HepG2 (cell line): ENCODE results near the gene CENPB. TPM values are rescaled to one million over a fixed set of nuclear protein-coding genes. Genes with fewer than 3 reads are reported as not detected.

ENCODE experiments used
- EEA1 ChIP-seq: sonication (generic); formaldehyde crosslinking; IDR thresholded peaks from 2 replicates; pipeline ENCODE4 v1.5.1; 2020; ENCODE audit warnings: mild to moderate bottlenecking, missing genetic modification reagents, borderline replicate concordance
- FOXK1 ChIP-seq: sonication (generic); formaldehyde crosslinking; IDR thresholded peaks from 2 replicates; pipeline ENCODE4 v1.4.0; 2020; ENCODE audit warnings: low read depth, missing genetic modification reagents, borderline replicate concordance
- HOXA5 ChIP-seq: sonication (generic); formaldehyde crosslinking; IDR thresholded peaks from 2 replicates; pipeline ENCODE4 v1.4.0; 2020; ENCODE audit warnings: missing genetic modification reagents
- MIXL1 ChIP-seq: IDR thresholded peaks from 2 replicates; pipeline ENCODE4 v1.6.1; 2016
- NONO ChIP-seq, 2 experiments: fragments of 450-650 bp in 1 of 2; sonication (generic) in 1 of 2; formaldehyde crosslinking in 1 of 2; IDR thresholded peaks in 1 of 2; conservative IDR thresholded peaks in 1 of 2; 2 replicates each; pipeline versions ENCODE4 v1.6.1 to v1.8.0; 2017 to 2022; ENCODE audit warnings: mild to moderate bottlenecking in 1 of 2, missing genetic modification reagents in 1 of 2, moderate library complexity in 1 of 2
- POLR2A ChIP-seq, 2 experiments: IDR thresholded peaks; 2 replicates each; pipeline ENCODE4 v1.6.1; 2011; ENCODE audit warnings: low read depth in 2 of 2, low read length in 2 of 2, mild to moderate bottlenecking in 1 of 2, moderate library complexity in 1 of 2; ENCODE audit not compliant: insufficient read depth in 1 of 2
- TBX2 ChIP-seq: sonication (generic); formaldehyde crosslinking; IDR thresholded peaks from 2 replicates; pipeline ENCODE4 v1.5.0; 2020; ENCODE audit warnings: missing genetic modification reagents, mild to moderate bottlenecking, borderline replicate concordance
- ZBTB20 ChIP-seq: sonication (generic); formaldehyde crosslinking; IDR thresholded peaks from 2 replicates; pipeline ENCODE4 v1.8.1; 2023; ENCODE audit warnings: missing genetic modification reagents, low read depth, mild to moderate bottlenecking, borderline replicate concordance
- ZNF160 ChIP-seq: sonication (generic); formaldehyde crosslinking; IDR thresholded peaks from 2 replicates; pipeline ENCODE4 v1.8.0; 2022; ENCODE audit warnings: mild to moderate bottlenecking, inconsistent platforms, missing genetic modification reagents
- ZNF3 ChIP-seq: IDR thresholded peaks from 2 replicates; pipeline ENCODE4 v1.7.0; 2017; ENCODE audit warnings: inconsistent platforms
- ZNF577 ChIP-seq: sonication (generic); formaldehyde crosslinking; IDR thresholded peaks from 2 replicates; pipeline ENCODE4 v1.4.0; 2020; ENCODE audit warnings: mild to moderate bottlenecking, low read depth, missing genetic modification reagents, borderline replicate concordance
- ZNF7 ChIP-seq: IDR thresholded peaks from 2 replicates; pipeline ENCODE4 v1.6.1; 2016; ENCODE audit warnings: missing biosample characterization, missing genetic modification reagents
- ZSCAN21 ChIP-seq: sonication (generic); formaldehyde crosslinking; IDR thresholded peaks from 2 replicates; pipeline ENCODE4 v1.8.0; 2022; ENCODE audit warnings: mild to moderate bottlenecking, missing genetic modification reagents, moderate library complexity, borderline replicate concordance
- polyA plus RNA-seq, 8 experiments: library from polyadenylated mRNA; depleted of rRNA in 3 of 8; stranded (reverse) in 7 of 8; unstranded in 1 of 8; fragments of >200 nt; fragmentation: Illumina TruSeq in 4 of 8; extraction: Trizol in 4 of 8; gene quantifications; 2 replicates each; pipeline versions ENCODE4 v1.2.1 to v1.2.3, GENCODE V29; 2011 to 2016; ENCODE audit warnings: low read depth in 4 of 8, missing spikeins in 1 of 8, mixed read lengths in 1 of 8; ENCODE audit not compliant: insufficient read depth in 1 of 8
- total RNA-seq, 5 experiments: library from RNA; depleted of rRNA; stranded (reverse); fragments of >200 nt; fragmentation: Illumina TruSeq; extraction: Trizol; gene quantifications; 2 replicates each; pipeline ENCODE4 v1.2.3, GENCODE V29; 2016; ENCODE audit warnings: low read depth in 1 of 5
- TF ChIP-seq, protein P1 (sequence below): sonication (generic); formaldehyde crosslinking; IDR thresholded peaks from 2 replicates; pipeline ENCODE4 v1.4.0; 2020; ENCODE audit warnings: missing genetic modification reagents, mild to moderate bottlenecking, borderline replicate concordance
- TF ChIP-seq, protein P2 (sequence below): sonication (generic); formaldehyde crosslinking; IDR thresholded peaks from 2 replicates; pipeline ENCODE4 v1.8.0; 2022; ENCODE audit warnings: missing genetic modification reagents, mild to moderate bottlenecking, moderate library complexity, borderline replicate concordance
- TF ChIP-seq, protein P3 (sequence below): sonication (generic); formaldehyde crosslinking; IDR thresholded peaks from 2 replicates; pipeline ENCODE4 v1.4.0; 2020; ENCODE audit warnings: missing genetic modification reagents
- TF ChIP-seq, protein P4 (sequence below): IDR thresholded peaks from 2 replicates; pipeline ENCODE4 v1.6.1; 2016
- TF ChIP-seq, protein P5 (sequence below): sonication (generic); formaldehyde crosslinking; conservative IDR thresholded peaks from 2 replicates; pipeline ENCODE4 v1.4.0; 2020; ENCODE audit warnings: mild to moderate bottlenecking, missing genetic modification reagents, moderate library complexity

CENPB gene
- total and polyA plus RNA-seq, 2 of the 13 experiments (the other 11 are each of a cell fraction or from before 2014, with no cell fraction given): 10.4 to 54.5 TPM

DNA sequence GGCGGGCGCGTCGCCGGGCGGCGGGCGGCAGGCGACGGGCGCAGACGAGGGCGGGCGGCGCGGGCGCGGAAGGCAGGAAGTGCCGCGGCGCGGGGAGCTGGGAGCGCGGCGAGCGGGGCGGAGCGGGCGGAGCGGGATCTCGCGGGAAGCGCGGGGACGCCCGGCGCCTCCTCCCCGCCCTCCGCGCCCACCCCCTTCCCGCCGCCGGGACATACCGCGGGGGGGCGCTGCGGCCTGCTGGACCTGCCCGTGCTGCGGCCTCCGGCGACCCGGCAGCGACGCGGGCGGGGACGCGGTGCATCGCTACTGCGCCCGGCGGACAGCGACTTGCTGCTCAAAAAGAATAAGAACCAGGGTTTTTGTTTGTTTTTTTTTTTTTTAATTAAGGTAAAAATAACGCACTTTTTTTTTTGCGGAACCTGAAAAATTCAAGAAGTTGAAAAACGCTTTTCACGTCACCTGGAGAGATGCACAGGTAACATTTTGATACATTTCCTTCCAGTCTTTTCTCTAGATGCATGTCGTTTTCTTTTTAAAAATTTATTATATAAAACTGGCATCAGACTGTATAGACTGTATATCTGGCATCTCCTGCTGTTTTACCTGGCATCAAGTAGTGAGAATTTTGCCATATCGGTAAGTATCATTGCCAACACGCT is at the start of gene CENPB (continued):
- TF ChIP-seq, protein P1, sequence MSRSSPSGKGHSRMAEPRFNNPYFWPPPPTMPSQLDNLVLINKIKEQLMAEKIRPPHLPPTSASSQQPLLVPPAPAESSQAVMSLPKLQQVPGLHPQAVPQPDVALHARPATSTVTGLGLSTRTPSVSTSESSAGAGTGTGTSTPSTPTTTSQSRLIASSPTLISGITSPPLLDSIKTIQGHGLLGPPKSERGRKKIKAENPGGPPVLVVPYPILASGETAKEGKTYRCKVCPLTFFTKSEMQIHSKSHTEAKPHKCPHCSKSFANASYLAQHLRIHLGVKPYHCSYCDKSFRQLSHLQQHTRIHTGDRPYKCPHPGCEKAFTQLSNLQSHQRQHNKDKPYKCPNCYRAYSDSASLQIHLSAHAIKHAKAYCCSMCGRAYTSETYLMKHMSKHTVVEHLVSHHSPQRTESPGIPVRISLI (CRISPR knock-in tag): peak; percentile 11; the same call in 1 of the 2 replicates
- TF ChIP-seq TBX2 (no peak), POLR2A (IDR thresholded peaks at IDR 0.05; ENCODE audit: insufficient read depth in 1 of 2, low read depth in 2 of 2, low read length in 2 of 2) (peak in 1 of 2 experiments; percentile 69; a peak in 1 of 4 replicates), HOXA5 (CRISPR knock-in tag) (no peak), ZNF7 (no peak), NONO (IDR thresholded peaks at IDR 0.05) (no peak), NONO (CRISPR knock-in tag; conservative IDR thresholded peaks at IDR 0.05) (peak; percentile 73; the same call in 1 of the 2 replicates), ZSCAN21 (CRISPR knock-in tag) (no peak), MIXL1 (CRISPR knock-in tag) (peak; percentile 39; the same call in 1 of the 2 replicates), ZNF160 (CRISPR knock-in tag) (no peak; the same call in 1 of the 2 replicates), ZNF3 (CRISPR knock-in tag) (no peak), ZBTB20 (no peak), ZNF577 (CRISPR knock-in tag) (no peak), EEA1 (CRISPR knock-in tag) (no peak), FOXK1 (CRISPR knock-in tag) (0 out of 2 replicates have a peak, but pooled peaks have one; percentile 41)
- TF ChIP-seq, protein P2, sequence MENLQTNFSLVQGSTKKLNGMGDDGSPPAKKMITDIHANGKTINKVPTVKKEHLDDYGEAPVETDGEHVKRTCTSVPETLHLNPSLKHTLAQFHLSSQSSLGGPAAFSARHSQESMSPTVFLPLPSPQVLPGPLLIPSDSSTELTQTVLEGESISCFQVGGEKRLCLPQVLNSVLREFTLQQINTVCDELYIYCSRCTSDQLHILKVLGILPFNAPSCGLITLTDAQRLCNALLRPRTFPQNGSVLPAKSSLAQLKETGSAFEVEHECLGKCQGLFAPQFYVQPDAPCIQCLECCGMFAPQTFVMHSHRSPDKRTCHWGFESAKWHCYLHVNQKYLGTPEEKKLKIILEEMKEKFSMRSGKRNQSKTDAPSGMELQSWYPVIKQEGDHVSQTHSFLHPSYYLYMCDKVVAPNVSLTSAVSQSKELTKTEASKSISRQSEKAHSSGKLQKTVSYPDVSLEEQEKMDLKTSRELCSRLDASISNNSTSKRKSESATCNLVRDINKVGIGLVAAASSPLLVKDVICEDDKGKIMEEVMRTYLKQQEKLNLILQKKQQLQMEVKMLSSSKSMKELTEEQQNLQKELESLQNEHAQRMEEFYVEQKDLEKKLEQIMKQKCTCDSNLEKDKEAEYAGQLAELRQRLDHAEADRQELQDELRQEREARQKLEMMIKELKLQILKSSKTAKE (CRISPR knock-in tag): no peak
- TF ChIP-seq, protein P3, sequence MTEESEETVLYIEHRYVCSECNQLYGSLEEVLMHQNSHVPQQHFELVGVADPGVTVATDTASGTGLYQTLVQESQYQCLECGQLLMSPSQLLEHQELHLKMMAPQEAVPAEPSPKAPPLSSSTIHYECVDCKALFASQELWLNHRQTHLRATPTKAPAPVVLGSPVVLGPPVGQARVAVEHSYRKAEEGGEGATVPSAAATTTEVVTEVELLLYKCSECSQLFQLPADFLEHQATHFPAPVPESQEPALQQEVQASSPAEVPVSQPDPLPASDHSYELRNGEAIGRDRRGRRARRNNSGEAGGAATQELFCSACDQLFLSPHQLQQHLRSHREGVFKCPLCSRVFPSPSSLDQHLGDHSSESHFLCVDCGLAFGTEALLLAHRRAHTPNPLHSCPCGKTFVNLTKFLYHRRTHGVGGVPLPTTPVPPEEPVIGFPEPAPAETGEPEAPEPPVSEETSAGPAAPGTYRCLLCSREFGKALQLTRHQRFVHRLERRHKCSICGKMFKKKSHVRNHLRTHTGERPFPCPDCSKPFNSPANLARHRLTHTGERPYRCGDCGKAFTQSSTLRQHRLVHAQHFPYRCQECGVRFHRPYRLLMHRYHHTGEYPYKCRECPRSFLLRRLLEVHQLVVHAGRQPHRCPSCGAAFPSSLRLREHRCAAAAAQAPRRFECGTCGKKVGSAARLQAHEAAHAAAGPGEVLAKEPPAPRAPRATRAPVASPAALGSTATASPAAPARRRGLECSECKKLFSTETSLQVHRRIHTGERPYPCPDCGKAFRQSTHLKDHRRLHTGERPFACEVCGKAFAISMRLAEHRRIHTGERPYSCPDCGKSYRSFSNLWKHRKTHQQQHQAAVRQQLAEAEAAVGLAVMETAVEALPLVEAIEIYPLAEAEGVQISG (CRISPR knock-in tag): peak; percentile 61
- TF ChIP-seq, protein P4, sequence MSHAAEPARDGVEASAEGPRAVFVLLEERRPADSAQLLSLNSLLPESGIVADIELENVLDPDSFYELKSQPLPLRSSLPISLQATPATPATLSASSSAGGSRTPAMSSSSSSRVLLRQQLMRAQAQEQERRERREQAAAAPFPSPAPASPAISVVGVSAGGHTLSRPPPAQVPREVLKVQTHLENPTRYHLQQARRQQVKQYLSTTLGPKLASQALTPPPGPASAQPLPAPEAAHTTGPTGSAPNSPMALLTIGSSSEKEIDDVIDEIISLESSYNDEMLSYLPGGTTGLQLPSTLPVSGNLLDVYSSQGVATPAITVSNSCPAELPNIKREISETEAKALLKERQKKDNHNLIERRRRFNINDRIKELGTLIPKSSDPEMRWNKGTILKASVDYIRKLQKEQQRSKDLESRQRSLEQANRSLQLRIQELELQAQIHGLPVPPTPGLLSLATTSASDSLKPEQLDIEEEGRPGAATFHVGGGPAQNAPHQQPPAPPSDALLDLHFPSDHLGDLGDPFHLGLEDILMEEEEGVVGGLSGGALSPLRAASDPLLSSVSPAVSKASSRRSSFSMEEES: no peak
- TF ChIP-seq, protein P5, sequence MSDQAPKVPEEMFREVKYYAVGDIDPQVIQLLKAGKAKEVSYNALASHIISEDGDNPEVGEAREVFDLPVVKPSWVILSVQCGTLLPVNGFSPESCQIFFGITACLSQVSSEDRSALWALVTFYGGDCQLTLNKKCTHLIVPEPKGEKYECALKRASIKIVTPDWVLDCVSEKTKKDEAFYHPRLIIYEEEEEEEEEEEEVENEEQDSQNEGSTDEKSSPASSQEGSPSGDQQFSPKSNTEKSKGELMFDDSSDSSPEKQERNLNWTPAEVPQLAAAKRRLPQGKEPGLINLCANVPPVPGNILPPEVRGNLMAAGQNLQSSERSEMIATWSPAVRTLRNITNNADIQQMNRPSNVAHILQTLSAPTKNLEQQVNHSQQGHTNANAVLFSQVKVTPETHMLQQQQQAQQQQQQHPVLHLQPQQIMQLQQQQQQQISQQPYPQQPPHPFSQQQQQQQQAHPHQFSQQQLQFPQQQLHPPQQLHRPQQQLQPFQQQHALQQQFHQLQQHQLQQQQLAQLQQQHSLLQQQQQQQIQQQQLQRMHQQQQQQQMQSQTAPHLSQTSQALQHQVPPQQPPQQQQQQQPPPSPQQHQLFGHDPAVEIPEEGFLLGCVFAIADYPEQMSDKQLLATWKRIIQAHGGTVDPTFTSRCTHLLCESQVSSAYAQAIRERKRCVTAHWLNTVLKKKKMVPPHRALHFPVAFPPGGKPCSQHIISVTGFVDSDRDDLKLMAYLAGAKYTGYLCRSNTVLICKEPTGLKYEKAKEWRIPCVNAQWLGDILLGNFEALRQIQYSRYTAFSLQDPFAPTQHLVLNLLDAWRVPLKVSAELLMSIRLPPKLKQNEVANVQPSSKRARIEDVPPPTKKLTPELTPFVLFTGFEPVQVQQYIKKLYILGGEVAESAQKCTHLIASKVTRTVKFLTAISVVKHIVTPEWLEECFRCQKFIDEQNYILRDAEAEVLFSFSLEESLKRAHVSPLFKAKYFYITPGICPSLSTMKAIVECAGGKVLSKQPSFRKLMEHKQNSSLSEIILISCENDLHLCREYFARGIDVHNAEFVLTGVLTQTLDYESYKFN (CRISPR knock-in tag): no peak
